AG09319 (cell line): Measurements from ENCODE around the gene CAMK2D.
A peak's percentile ranks its signal among the peaks of the same experiment; 100 is the strongest.
"Not testable (repeated sequence)": the region's sequence is repeated elsewhere in the genome, so short reads cannot be mapped to it uniquely, and the experiment has no call there.

Experiments used
- DNase-seq: peaks from one replicate; pipeline ENCODE4 v3.0.0-alpha.2; 2010; ENCODE audit warnings: low read depth; ENCODE audit errors: extremely low read depth
- TF ChIP-seq, protein P1 (sequence below): IDR thresholded peaks from 2 replicates; pipeline ENCODE4 v1.5.1; 2011; ENCODE audit warnings: low read depth, mild to moderate bottlenecking, inconsistent platforms, low read length, moderate library complexity

CAMK2D gene

GRCh38 chr4:113761620-113762185 is at the start of gene CAMK2D:
Gene CAMK2D, minus strand, starts transcription at chr4:113761738. Its CDS starts 670 bp downstream, at chr4:113761068.
- TF ChIP-seq, protein P1, sequence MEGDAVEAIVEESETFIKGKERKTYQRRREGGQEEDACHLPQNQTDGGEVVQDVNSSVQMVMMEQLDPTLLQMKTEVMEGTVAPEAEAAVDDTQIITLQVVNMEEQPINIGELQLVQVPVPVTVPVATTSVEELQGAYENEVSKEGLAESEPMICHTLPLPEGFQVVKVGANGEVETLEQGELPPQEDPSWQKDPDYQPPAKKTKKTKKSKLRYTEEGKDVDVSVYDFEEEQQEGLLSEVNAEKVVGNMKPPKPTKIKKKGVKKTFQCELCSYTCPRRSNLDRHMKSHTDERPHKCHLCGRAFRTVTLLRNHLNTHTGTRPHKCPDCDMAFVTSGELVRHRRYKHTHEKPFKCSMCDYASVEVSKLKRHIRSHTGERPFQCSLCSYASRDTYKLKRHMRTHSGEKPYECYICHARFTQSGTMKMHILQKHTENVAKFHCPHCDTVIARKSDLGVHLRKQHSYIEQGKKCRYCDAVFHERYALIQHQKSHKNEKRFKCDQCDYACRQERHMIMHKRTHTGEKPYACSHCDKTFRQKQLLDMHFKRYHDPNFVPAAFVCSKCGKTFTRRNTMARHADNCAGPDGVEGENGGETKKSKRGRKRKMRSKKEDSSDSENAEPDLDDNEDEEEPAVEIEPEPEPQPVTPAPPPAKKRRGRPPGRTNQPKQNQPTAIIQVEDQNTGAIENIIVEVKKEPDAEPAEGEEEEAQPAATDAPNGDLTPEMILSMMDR = peak; percentile 77
- DNase-seq = peak; percentile 80

DNA sequence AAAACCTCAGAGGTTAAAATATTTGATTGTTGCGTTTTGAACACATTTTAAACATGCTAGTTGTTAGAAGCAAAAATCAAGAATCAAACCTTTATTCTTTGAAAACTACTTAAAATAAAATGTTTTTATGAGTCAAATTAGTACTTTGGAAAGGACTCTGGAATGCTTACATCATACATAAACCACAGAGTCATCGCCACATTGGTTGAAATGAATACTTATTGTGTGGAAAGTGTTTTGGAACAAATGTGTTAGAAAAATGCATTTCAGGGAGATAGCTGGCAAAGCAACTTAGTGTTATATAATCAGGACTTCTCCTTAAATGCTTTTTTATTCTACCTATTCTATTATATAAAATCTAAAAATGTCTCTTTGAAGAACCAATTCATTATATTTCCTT is 49.4 kb upstream of the CAMK2D start:
- no peak for DNase-seq
- TF ChIP-seq, protein P1 = no peak

GRCh38 chr4:113809311-113809710 is 47.8 kb upstream of the CAMK2D start:
- DNase-seq = no peak
- TF ChIP-seq, protein P1 = no peak

DNA sequence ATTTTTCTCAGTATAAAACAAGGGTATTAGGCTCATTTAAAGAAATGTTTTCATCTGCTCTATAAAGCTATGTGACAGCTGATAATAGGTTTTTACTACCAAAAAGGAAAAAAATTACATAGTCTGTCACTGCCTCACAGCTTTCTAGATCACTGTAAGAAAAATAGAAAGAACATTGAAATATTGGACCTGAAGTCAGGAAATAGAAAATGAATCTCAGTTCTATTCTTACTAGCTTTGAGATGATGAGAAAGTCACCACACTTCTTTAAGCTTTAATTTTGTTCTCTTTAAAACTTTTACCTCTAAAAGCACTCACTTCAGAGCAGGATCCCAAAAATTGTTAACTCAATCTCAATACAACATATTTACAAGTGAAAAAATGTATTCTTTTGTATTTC is 45.3 kb upstream of the CAMK2D start:
- TF ChIP-seq, protein P1 = no peak
- DNase-seq = no peak

- DNase-seq = no peak
- TF ChIP-seq, protein P1 = no peak
Measured at GRCh38 chr4:113801882-113802281, 40.3 kb upstream of the CAMK2D start.

DNA sequence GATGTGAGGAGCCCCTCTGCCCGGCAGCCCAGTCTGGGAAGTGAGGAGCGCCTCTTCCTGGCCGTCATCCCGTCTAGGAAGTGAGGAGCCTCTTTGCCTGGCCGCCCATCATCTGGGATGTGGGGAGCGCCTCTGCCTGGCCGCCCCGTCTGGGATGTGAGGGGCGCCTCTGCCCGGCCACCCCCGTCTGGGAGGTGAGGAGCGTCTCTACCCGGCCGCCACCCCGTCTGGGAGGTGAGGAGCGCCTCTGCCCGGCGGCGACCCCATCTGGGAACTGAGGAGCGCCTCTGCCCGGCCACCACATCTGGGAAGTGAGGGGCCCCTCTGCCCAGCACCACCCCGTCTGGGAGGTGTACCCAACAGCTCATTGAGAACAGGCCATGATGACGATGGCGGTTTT is 34.8 kb upstream of the CAMK2D start:
- not testable (repeated sequence) for DNase-seq

DNA sequence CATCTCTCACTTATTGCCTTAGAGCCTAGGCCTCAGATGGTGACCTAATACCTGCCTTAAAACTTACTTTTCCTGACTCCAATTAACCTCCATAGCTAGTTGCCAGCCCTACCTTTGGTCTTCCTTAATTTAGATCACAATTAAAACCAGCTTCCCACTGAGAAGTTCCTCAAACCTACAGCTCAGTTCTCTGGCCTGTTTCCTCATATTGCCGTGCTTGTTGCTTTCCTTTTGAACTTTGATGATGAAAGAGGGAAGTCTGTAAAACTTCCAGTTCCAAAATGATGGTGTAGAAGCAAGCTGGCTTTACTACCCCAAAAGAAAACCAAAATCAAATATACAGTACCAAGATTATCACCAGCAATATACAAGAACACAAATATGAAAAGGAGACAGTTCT is 28.9 kb upstream of the CAMK2D start:
- TF ChIP-seq, protein P1 = no peak
- DNase-seq = no peak

GRCh38 chr4:113788888-113789287 is 27.4 kb upstream of the CAMK2D start:
- TF ChIP-seq, protein P1 = no peak
- DNase-seq = no peak
